Gastrocnemius medialis (tissue), 4 donors: ENCODE measurements around the gene USP34. TPM values are rescaled to one million over a fixed set of nuclear protein-coding genes. Genes with fewer than 3 reads are reported as not detected.

Experiments
- ATAC-seq, 2 donors: fragments of 150-250 bp; one replicate each; pipeline ENCODE4 v1.9.1; 2016
- DNase-seq, 2 donors: peaks; one replicate each; pipeline ENCODE4 v3.0.0-alpha.2; 2019
- H3K27ac ChIP-seq, 4 donors: fragments of 200-600 bp; sonication (generic); 1 replicate in 1 of 4; 2 replicates in 3 of 4; pipeline ENCODE4 v1.5.1; 2016 to 2018; ENCODE audit warnings: mild to moderate bottlenecking in 2 of 4, moderate library complexity in 1 of 4
- H3K27me3 ChIP-seq, 3 donors: fragments of 200-600 bp; sonication (generic) in 2 of 3; 1 replicate in 1 of 3; 2 replicates in 2 of 3; pipeline versions ENCODE4 v1.5.1 to v1.6.0; 2016 to 2019; ENCODE audit warnings: mild to moderate bottlenecking in 1 of 3, moderate library complexity in 1 of 3
- H3K36me3 ChIP-seq, 2 donors: fragments of 200-600 bp; sonication (generic) in 1 of 2; one replicate each; pipeline ENCODE4 v1.5.1; 2017 to 2018
- H3K4me1 ChIP-seq, 2 donors: fragments of 200-600 bp; sonication (generic) in 1 of 2; one replicate each; pipeline ENCODE4 v1.5.1; 2016 to 2017; ENCODE audit warnings: mild to moderate bottlenecking in 2 of 2
- H3K4me3 ChIP-seq, 4 donors: fragments of 200-600 bp; sonication (generic) in 3 of 4; 1 replicate in 1 of 4; 2 replicates in 3 of 4; pipeline ENCODE4 v1.5.1; 2016 to 2019; ENCODE audit warnings: mild to moderate bottlenecking in 2 of 4
- H3K9me3 ChIP-seq, 3 donors: fragments of 200-600 bp; sonication (generic) in 2 of 3; 1 replicate in 1 of 3; 2 replicates in 2 of 3; pipeline ENCODE4 v1.5.1; 2016 to 2019
- CTCF ChIP-seq, 5 experiments: fragments of 450-650 bp in 3 of 5; fragments of 200-600 bp in 2 of 5; sonication (generic) in 2 of 5; IDR thresholded peaks in 4 of 5; conservative IDR thresholded peaks in 1 of 5; 1 replicate in 4 of 5; 2 replicates in 1 of 5; pipeline ENCODE4 v1.5.1; 2016 to 2019; ENCODE audit warnings: antibody characterized with exemption in 5 of 5, mild to moderate bottlenecking in 3 of 5, moderate library complexity in 3 of 5
- POLR2A ChIP-seq, 2 donors: fragments of 450-650 bp; IDR thresholded peaks; one replicate each; pipeline ENCODE4 v1.6.1; 2017; ENCODE audit warnings: antibody characterized with exemption in 2 of 2, mild to moderate bottlenecking in 2 of 2, moderate library complexity in 2 of 2
- in situ Hi-C, 4 donors: fragments of 200-750 bp; cut with MboI; loops; one replicate each; pipeline versions ENCODE4 v1.15.0 to v1.8.0; 2017; ENCODE audit warnings: low sequenced_read_pairs in 4 of 4
- intact Hi-C: fragments of 100-400 bp; cut with DNase I; formaldehyde crosslinking; loops from one replicate; pipeline ENCODE4 v1.15.1; 2023; ENCODE audit warnings: low total_unique reads
- total RNA-seq, 4 donors: library from RNA; depleted of rRNA; stranded (reverse); fragments of >200 nt; gene quantifications; one replicate each; pipeline versions ENCODE4 v1.1.0 to v1.2.3, GENCODE V29; 2016

The USP34 gene
- total RNA-seq, 4 donors from 2014 or later: 64.5 to 150 (median 76.3) TPM

DNA sequence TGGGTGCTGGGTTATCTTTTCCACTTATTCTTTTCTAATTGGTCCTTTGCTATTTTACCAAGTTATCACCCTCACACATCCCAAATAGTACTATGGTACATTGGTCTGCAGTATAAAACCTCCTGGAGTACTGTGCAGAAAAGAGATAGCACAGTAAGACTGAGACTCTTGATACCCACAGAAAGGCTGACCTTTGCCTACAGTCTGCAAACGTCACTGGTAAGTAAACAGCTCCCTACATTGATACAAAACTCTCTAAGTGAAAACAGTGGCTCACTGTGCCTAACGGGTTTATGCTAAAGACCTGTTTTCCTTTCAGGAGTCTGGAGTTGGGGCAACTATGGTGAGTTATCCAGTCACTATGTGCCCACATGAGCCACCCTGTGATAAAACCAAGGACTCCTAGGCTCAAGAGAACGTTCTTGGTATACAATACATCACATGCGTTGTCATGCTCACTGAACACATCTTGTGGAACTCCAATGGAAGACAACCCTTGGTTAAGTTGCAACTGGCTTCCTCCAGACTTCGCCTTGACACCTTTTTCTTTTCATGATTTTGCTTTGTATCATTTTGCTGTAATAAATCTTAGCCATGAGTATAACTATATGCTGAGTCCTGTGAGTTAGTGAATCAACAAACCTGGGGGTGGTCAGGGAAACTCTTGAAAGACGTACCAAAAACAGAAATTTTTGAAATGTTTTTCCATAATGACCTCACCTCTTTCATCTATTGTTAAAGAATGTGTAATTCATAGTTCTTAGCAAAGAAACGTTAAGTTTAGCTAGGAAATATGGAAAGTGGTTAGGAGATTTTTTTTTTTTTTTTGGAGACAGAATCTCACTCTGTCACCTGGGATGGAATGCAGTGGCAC is 204.0 kb downstream of the USP34 start:
- ATAC-seq (no peak), DNase-seq (no peak)
- peaks cover 0 to 37% of the 10 kb centered on the region in 2 donors for H3K36me3 ChIP-seq
- H3K9me3 ChIP-seq: no peaks in the 10 kb centered on the region
- no peaks in the 10 kb centered on the region for H3K27me3 ChIP-seq
- in situ Hi-C loops: no loop called here
- intact Hi-C loops: no loop called here
- no peak overlapping the region for H3K27ac ChIP-seq
- TF ChIP-seq CTCF (IDR thresholded peaks at IDR 0.05 in 4 of 5, conservative IDR thresholded peaks at IDR 0.05 in 1 of 5) (no peak), POLR2A (IDR thresholded peaks at IDR 0.05) (no peak)
- H3K4me3 ChIP-seq: no peak overlapping the region
- no peaks in the 10 kb centered on the region for H3K4me1 ChIP-seq

DNA sequence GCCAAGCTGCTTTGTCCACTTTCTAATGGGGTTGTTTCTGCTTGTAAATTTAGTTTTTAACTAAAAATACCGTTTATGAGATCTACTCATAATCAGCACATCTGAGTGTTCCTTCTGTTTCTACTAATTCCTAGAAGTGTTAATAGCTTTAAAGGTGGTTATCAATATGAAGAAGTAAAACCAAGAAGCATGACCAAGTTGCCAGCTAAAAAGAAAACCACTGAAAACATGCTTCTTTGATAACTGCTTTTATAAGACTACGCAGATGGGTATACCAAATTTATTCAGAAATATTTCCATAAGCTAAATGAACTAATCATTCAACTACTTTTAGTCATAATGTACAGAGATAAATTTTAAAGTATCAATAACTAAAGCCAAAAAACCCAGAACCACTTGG is 207.1 kb downstream of the USP34 start:
- Histone ChIP-seq H3K27me3 (no peaks in the 10 kb centered on the region), H3K9me3 (no peaks in the 10 kb centered on the region), H3K27ac (no peak overlapping the region), H3K4me1 (no peaks in the 10 kb centered on the region), H3K4me3 (no peak overlapping the region), H3K36me3 (peaks cover 0 to 31% of the 10 kb centered on the region in 2 donors)
- intact Hi-C loops: no loop called here
- in situ Hi-C loops: no loop called here
- no peak for TF ChIP-seq POLR2A (IDR thresholded peaks at IDR 0.05)
- TF ChIP-seq CTCF (IDR thresholded peaks at IDR 0.05 in 4 of 5, conservative IDR thresholded peaks at IDR 0.05 in 1 of 5): no peak
- no peak for DNase-seq
- no peak for ATAC-seq

- Histone ChIP-seq H3K27me3 (no peaks in the 10 kb centered on the region), H3K4me1 (no peaks in the 10 kb centered on the region), H3K27ac (no peak overlapping the region), H3K4me3 (no peak overlapping the region), H3K36me3 (peaks cover 0 to 38% of the 10 kb centered on the region in 2 donors), H3K9me3 (no peaks in the 10 kb centered on the region)
- TF ChIP-seq CTCF (IDR thresholded peaks at IDR 0.05 in 4 of 5, conservative IDR thresholded peaks at IDR 0.05 in 1 of 5) (no peak), POLR2A (IDR thresholded peaks at IDR 0.05) (no peak)
- ATAC-seq: no peak
- intact Hi-C loops (no loop called here), in situ Hi-C loops (no loop called here)
- DNase-seq: no peak
Observed at GRCh38 chr2:61262699-61263098, 208.2 kb downstream of the USP34 start.

DNA sequence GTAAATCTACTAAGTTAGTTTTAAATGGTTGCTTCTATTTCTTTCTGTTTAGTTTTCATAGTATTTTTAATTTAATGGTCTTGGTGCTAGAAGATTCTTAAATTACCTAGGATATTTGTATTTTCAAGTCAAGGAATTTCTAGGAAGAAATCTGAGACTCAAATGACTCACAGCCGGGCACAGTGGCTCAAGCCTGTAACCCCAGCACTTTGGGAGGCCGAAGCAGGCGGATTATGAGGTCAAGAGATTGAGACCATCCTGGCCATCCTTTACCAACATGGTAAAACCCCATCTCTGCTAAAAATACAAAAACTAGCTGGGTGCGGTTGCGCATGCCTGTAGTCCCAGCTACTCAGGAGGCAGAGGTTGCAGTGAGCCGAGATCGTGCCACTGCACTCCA is 213.4 kb downstream of the USP34 start:
- ATAC-seq (no peak), DNase-seq (no peak)
- H3K4me1 ChIP-seq: no peaks in the 10 kb centered on the region
- H3K4me3 ChIP-seq: no peak overlapping the region
- H3K27me3 ChIP-seq: no peaks in the 10 kb centered on the region
- TF ChIP-seq CTCF (IDR thresholded peaks at IDR 0.05 in 4 of 5, conservative IDR thresholded peaks at IDR 0.05 in 1 of 5) (no peak), POLR2A (IDR thresholded peaks at IDR 0.05) (no peak)
- peaks cover 0 to 52% of the 10 kb centered on the region in 2 donors for H3K36me3 ChIP-seq
- intact Hi-C loops (no loop called here), in situ Hi-C loops (no loop called here)
- H3K9me3 ChIP-seq: no peaks in the 10 kb centered on the region
- no peak overlapping the region for H3K27ac ChIP-seq
